ENCODE data around the gene CFHR5. TPM values are rescaled to one million over a fixed set of nuclear protein-coding genes. Genes with fewer than 3 reads are reported as not detected.
"Not testable (repeated sequence)": the region's sequence is repeated elsewhere in the genome, so short reads cannot be mapped to it uniquely, and the experiment has no call there.

The CFHR5 gene
- not detected for total RNA-seq
- polyA plus RNA-seq (ENCODE audit: insufficient read length in 6 of 6), result not detected
- long read RNA-seq, donor 1, result 0 reads
- long read RNA-seq, donor 2, result 0 reads
- long read RNA-seq, donor 3, result 0 reads
- long read RNA-seq, donor 4, result 0 reads
- long read RNA-seq, donor 5, result 0 reads
- long read RNA-seq, donor 6, result 0 reads
- long read RNA-seq, donor 7, result 0 reads
- long read RNA-seq, donor 8, result 0 reads
- long read RNA-seq, donor 9, result 0 reads
- long read RNA-seq, donor 10, result 0 reads
- long read RNA-seq, donor 11, result 0 reads
- long read RNA-seq, donor 12, result 0 reads

DNA sequence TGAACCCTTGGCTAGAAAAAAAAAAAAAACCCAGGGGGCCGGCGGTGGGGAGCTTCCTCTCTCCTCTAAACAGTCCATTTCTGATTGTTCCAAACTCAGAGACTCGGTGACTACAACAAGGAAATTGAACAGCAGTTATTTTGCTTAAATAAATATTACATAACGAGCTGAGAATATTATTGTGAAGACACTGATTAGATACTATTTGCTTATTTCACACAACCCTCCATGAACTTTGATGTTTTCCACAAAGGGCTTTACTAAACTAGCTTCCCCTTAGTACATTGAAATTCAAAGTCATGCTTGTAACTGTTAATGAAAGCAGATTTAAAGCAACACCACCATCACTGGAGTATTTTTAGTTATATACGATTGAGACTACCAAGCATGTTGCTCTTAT is at the start of gene CFHR5:
Gene CFHR5, plus strand, starts transcription at position 279 of the 400 bp plus-strand sequence. Its CDS starts 109 bp downstream, at position 388.
- Histone ChIP-seq H3K9me3 (no peaks in the 10 kb centered on the region), H3K36me3 (no peaks in the 10 kb centered on the region), H3K27me3 (no peaks in the 10 kb centered on the region), H3K4me1 (no peaks in the 10 kb centered on the region), H3K4me3 (no peak within 1 kb of the TSS), H3K27ac (no peak within 1 kb of the TSS)
- DNase-seq (no peak), ATAC-seq (no peak)
- intact Hi-C loops (cut with DNase I), result no loop called here
- TF ChIP-seq CTCF (IDR thresholded peaks at IDR 0.05), result no peak

GRCh38 chr1:196932853-196933252 is 44.5 kb upstream of the CFHR5 start:
- H3K9me3 ChIP-seq; H3K4me1 ChIP-seq; intact Hi-C loops (cut with DNase I); ATAC-seq; H3K36me3 ChIP-seq; H3K27ac ChIP-seq; DNase-seq; H3K4me3 ChIP-seq; H3K27me3 ChIP-seq: not testable (repeated sequence)

DNA sequence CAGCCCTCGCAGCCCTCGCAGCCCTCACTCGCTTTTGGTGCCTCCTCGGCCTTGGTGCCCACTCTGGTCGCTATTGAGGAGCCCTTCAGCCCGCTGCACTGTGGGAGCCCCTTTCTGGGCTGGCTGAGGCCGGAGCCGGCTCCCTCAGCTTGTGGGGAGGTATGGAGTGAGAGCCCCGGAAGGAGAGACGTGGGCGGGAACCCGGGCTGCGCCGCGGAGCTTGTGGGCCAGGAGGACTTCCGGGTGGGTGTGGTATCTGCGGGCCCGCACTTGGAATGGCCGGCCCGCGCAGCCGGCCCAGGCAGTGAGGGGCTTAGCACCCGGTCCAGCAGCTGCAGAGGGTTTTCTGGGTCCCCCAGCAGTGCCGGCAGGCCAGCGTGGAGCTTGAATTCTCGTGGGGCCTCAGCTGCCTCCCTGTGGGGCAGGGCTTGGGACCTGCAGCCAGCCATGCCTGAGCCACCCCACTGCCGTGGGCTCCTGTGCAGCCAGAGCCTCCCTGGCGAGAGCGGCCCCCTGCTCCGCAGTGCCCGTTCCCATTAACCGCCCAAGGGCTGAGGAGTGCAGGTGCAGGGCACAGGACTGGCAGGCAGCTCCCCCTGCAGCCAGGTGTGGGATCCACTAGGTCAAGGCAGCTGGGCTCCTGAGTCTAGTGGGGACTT is 43.7 kb upstream of the CFHR5 start:
- peaks cover 0 to 2% of the 10 kb centered on the region in 2 donors for H3K9me3 ChIP-seq
- TF ChIP-seq CTCF (IDR thresholded peaks at IDR 0.05), result no peak
- H3K27ac ChIP-seq, result no peak overlapping the region
- H3K36me3 ChIP-seq, result no peaks in the 10 kb centered on the region
- no peak overlapping the region for H3K4me3 ChIP-seq
- DNase-seq (peak in 1 of 4 donors; percentile 67), ATAC-seq (no peak)
- no peaks in the 10 kb centered on the region for H3K4me1 ChIP-seq
- intact Hi-C loops (cut with DNase I), result no loop called here
- no peaks in the 10 kb centered on the region for H3K27me3 ChIP-seq

GRCh38 chr1:196941474-196941873 is 35.9 kb upstream of the CFHR5 start:
- ATAC-seq; H3K9me3 ChIP-seq; H3K27ac ChIP-seq; H3K4me1 ChIP-seq; H3K4me3 ChIP-seq; intact Hi-C loops (cut with DNase I); H3K27me3 ChIP-seq; H3K36me3 ChIP-seq: not testable (repeated sequence)
- DNase-seq, result peak in 2 of 4 donors; percentile 32 to 35

DNA sequence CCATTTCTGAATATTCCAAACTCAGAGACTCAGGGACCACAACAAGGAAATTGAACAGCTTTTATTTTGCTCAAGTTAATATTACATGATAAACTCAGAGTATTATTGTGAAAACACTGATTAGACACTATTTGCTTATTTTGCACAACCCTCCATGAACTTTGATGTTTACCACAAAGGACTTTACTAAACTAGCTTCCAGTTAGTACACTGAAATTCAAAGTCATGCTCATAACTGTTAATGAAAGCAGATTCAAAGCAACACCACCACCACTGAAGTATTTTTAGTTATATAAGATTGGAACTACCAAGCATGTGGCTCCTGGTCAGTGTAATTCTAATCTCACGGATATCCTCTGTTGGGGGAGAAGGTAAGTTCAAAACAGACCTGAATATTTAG is 33.8 kb upstream of the CFHR5 start, which contains the start of gene CFHR2:
Gene CFHR2, plus strand, starts transcription at position 171 of the 400 bp plus-strand sequence. Its CDS starts 143 bp downstream, at position 314.
- H3K36me3 ChIP-seq; intact Hi-C loops (cut with DNase I); DNase-seq: not testable (repeated sequence)

GRCh38 chr1:196951711-196952394 is 25.5 kb upstream of the CFHR5 start:
- intact Hi-C loops (cut with DNase I), result no loop called here
- Histone ChIP-seq H3K36me3 (no peaks in the 10 kb centered on the region), H3K9me3 (no peaks in the 10 kb centered on the region), H3K4me3 (no peak overlapping the region), H3K27me3 (no peaks in the 10 kb centered on the region), H3K27ac (no peak overlapping the region), H3K4me1 (no peaks in the 10 kb centered on the region)
- ATAC-seq (no peak), DNase-seq (no peak)
- TF ChIP-seq CTCF (IDR thresholded peaks at IDR 0.05), result no peak

More for the DNA sequence above, 33.8 kb upstream of the CFHR5 start, which contains the start of gene CFHR2:
- H3K9me3 ChIP-seq, ATAC-seq, H3K4me3 ChIP-seq, H3K27me3 ChIP-seq, H3K4me1 ChIP-seq, H3K27ac ChIP-seq: not testable (repeated sequence)
